ENCODE measurements around the gene OBP2B.
"Not testable (repeated sequence)": the region's sequence is repeated elsewhere in the genome, so short reads cannot be mapped to it uniquely, and the experiment has no call there.

Gene OBP2B

GRCh38 chr9:133221177-133221809 is 12.2 kb upstream of the OBP2B start:
- no peaks in the 10 kb centered on the region for H3K9me3 Mint-ChIP-seq
- DNase-seq = no peak
- CTCF ChIA-PET = no interaction called here
- no peaks in the 10 kb centered on the region for H3K36me3 Mint-ChIP-seq
- no peaks in the 10 kb centered on the region for H3K4me1 Mint-ChIP-seq
- H3K4me3 Mint-ChIP-seq = no peak overlapping the region
- H3K27me3 Mint-ChIP-seq = peaks cover 55% of the 10 kb centered on the region
- H3K27ac Mint-ChIP-seq = no peak overlapping the region

- H3K4me1 Mint-ChIP-seq, H3K36me3 Mint-ChIP-seq, H3K27ac Mint-ChIP-seq, CTCF ChIA-PET, DNase-seq, H3K4me3 Mint-ChIP-seq, H3K9me3 Mint-ChIP-seq: not testable (repeated sequence)
- peaks cover 77% of the 10 kb centered on the region for H3K27me3 Mint-ChIP-seq
Measured at GRCh38 chr9:133218049-133218975, 9.3 kb upstream of the OBP2B start.

GRCh38 chr9:133217333-133217988 is 8.4 kb upstream of the OBP2B start:
- H3K4me1 Mint-ChIP-seq, CTCF ChIA-PET, H3K27ac Mint-ChIP-seq, H3K9me3 Mint-ChIP-seq, H3K36me3 Mint-ChIP-seq, DNase-seq, H3K4me3 Mint-ChIP-seq: not testable (repeated sequence)
- H3K27me3 Mint-ChIP-seq = peaks cover 74% of the 10 kb centered on the region

- DNase-seq, H3K36me3 Mint-ChIP-seq, H3K4me3 Mint-ChIP-seq, CTCF ChIA-PET, H3K27ac Mint-ChIP-seq, H3K9me3 Mint-ChIP-seq, H3K4me1 Mint-ChIP-seq: not testable (repeated sequence)
- H3K27me3 Mint-ChIP-seq = peaks cover 66% of the 10 kb centered on the region
Measured at GRCh38 chr9:133214276-133214675, 5.2 kb upstream of the OBP2B start.

GRCh38 chr9:133210609-133211008 is 1.6 kb upstream of the OBP2B start:
- Mint-ChIP-seq H3K9me3 (no peaks in the 10 kb centered on the region), H3K27ac (no peak overlapping the region), H3K27me3 (peaks cover 42% of the 10 kb centered on the region), H3K4me3 (no peak overlapping the region), H3K4me1 (no peaks in the 10 kb centered on the region), H3K36me3 (no peaks in the 10 kb centered on the region)
- no peak for DNase-seq
- CTCF ChIA-PET = no interaction called here

- Mint-ChIP-seq H3K4me3 (no peak overlapping the region), H3K27me3 (peaks cover 38% of the 10 kb centered on the region), H3K36me3 (no peaks in the 10 kb centered on the region), H3K4me1 (no peaks in the 10 kb centered on the region), H3K27ac (no peak overlapping the region), H3K9me3 (no peaks in the 10 kb centered on the region)
- DNase-seq = no peak
- CTCF ChIA-PET = no interaction called here
Measured at GRCh38 chr9:133210202-133210532, 1.1 kb upstream of the OBP2B start.

- H3K36me3 Mint-ChIP-seq, H3K9me3 Mint-ChIP-seq, DNase-seq, H3K4me1 Mint-ChIP-seq, H3K4me3 Mint-ChIP-seq, H3K27ac Mint-ChIP-seq, CTCF ChIA-PET: not testable (repeated sequence)
- H3K27me3 Mint-ChIP-seq = peaks cover 34% of the 10 kb centered on the region
Measured at GRCh38 chr9:133209327-133210201, 514 bp upstream of the OBP2B start.

- DNase-seq, CTCF ChIA-PET, H3K9me3 Mint-ChIP-seq, H3K36me3 Mint-ChIP-seq, H3K4me1 Mint-ChIP-seq, H3K27ac Mint-ChIP-seq, H3K4me3 Mint-ChIP-seq: not testable (repeated sequence)
- peaks cover 22% of the 10 kb centered on the region for H3K27me3 Mint-ChIP-seq
Measured at GRCh38 chr9:133208171-133208879, 725 bp downstream of the OBP2B start.

- Mint-ChIP-seq H3K27me3 (peaks cover 18% of the 10 kb centered on the region), H3K27ac (no peak overlapping the region), H3K36me3 (no peaks in the 10 kb centered on the region), H3K9me3 (no peaks in the 10 kb centered on the region), H3K4me1 (no peaks in the 10 kb centered on the region), H3K4me3 (no peak overlapping the region)
- CTCF ChIA-PET = interaction anchor here (1.5 kb wide), 1 partner anchor 31 kb away, joined by 4 read pairs; no protein-coding TSS in a partner anchor
- DNase-seq = no peak
Measured at GRCh38 chr9:133207540-133208170, 1.4 kb downstream of the OBP2B start.

- H3K9me3 Mint-ChIP-seq = no peaks in the 10 kb centered on the region
- H3K4me1 Mint-ChIP-seq = no peaks in the 10 kb centered on the region
- DNase-seq = no peak
- CTCF ChIA-PET = interaction anchor here (1.5 kb wide), 1 partner anchor 31 kb away, joined by 4 read pairs; no protein-coding TSS in a partner anchor
- H3K27me3 Mint-ChIP-seq = peaks cover 18% of the 10 kb centered on the region
- H3K36me3 Mint-ChIP-seq = no peaks in the 10 kb centered on the region
- no peak overlapping the region for H3K4me3 Mint-ChIP-seq
- H3K27ac Mint-ChIP-seq = no peak overlapping the region
Measured at GRCh38 chr9:133207021-133207531, 2.0 kb downstream of the OBP2B start.

- H3K9me3 Mint-ChIP-seq = no peaks in the 10 kb centered on the region
- H3K27me3 Mint-ChIP-seq = peaks cover 17% of the 10 kb centered on the region
- H3K4me1 Mint-ChIP-seq = no peaks in the 10 kb centered on the region
- H3K4me3 Mint-ChIP-seq = no peak overlapping the region
- no peak for DNase-seq
- H3K27ac Mint-ChIP-seq = no peak overlapping the region
- H3K36me3 Mint-ChIP-seq = no peaks in the 10 kb centered on the region
- CTCF ChIA-PET = interaction anchor here (1.5 kb wide), 1 partner anchor 32 kb away, joined by 4 read pairs; no protein-coding TSS in a partner anchor
Measured at GRCh38 chr9:133205996-133206931, 2.8 kb downstream of the OBP2B start.

GRCh38 chr9:133205481-133205887 is 3.6 kb downstream of the OBP2B start:
- DNase-seq, H3K4me3 Mint-ChIP-seq, H3K9me3 Mint-ChIP-seq, CTCF ChIA-PET, H3K36me3 Mint-ChIP-seq, H3K27ac Mint-ChIP-seq, H3K4me1 Mint-ChIP-seq: not testable (repeated sequence)
- H3K27me3 Mint-ChIP-seq = peaks cover 17% of the 10 kb centered on the region
